Measurements from ENCODE around the gene TNFRSF6B. TPM values are rescaled to one million over a fixed set of nuclear protein-coding genes. Genes with fewer than 3 reads are reported as not detected.

The TNFRSF6B gene
- total RNA-seq, 2 donors from 2014 or later: not detected

DNA sequence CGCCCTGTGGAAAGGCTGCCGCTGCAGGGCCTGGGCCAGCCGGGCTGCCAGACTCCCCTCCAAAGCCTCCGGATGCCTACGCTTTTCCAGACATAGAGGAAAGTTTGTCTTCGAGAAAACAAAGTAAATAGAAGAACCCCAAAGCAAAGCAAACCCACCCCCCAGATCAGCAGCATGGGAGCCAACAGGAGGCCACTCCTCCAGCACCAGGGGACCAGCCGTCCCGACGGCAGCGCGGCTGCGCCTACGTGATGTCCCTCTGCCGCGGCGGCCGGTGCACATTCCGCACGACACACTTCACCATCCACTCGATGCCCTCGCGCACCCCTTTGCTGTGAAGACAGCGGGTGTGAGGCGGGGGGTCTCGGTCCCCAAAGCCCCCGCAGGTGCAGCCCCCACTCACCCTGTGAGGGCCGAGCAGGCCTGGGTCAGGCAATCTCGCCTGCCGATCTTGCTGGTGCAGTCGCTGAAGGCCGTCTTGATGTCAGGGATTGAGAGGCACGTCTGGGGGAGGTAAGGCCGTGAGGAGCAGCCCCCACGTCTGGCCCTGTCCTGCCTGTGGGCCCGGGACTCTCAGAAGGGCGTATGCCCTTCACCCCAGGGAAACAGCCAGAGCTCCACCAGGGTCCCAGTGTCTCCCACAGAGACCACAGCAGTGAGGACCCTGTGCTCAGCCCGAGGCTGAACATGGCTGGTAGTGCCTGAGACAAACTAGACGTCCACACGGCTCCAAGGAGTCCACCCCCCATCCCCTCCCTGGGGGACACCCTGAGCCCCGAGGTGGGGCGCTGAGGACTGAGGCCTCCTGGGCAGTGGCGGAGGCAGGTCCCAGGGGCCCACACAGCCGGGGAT, 4.0 kb downstream of the TNFRSF6B start:
- Mint-ChIP-seq H3K4me3 (no peak overlapping the region), H3K36me3 (ENCODE audit: low read depth) (no peaks in the 10 kb centered on the region), H3K27ac (no peak overlapping the region), H3K27me3 (no peaks in the 10 kb centered on the region), H3K4me1 (peaks cover 16% of the 10 kb centered on the region)
- ATAC-seq (no peak), DNase-seq (no peak)
- no peaks in the 10 kb centered on the region for H3K9me3 ChIP-seq (ENCODE audit: control insufficient read depth, low read length, poor library complexity, severe bottlenecking)

DNA sequence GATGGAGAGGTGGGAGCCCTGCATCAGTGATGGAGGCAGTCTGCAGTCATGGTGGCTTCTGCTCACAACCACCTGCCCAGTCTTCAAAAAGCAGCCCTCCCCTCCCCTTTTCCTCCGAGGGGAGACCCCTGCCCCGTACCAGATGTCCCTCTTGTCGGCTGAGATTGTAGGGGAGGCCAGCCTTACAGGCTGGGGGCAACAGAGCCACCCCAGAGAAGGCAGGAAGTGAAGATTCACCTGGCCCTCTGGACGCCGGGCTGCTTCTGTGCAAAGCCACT, 4.5 kb downstream of the TNFRSF6B start:
- DNase-seq: no peak
- Mint-ChIP-seq H3K4me3 (no peak overlapping the region), H3K36me3 (ENCODE audit: low read depth) (no peaks in the 10 kb centered on the region), H3K4me1 (peaks cover 18% of the 10 kb centered on the region), H3K27me3 (no peaks in the 10 kb centered on the region), H3K27ac (no peak overlapping the region)
- no peaks in the 10 kb centered on the region for H3K9me3 ChIP-seq (ENCODE audit: control insufficient read depth, low read length, poor library complexity, severe bottlenecking)
- no peak for ATAC-seq

DNA sequence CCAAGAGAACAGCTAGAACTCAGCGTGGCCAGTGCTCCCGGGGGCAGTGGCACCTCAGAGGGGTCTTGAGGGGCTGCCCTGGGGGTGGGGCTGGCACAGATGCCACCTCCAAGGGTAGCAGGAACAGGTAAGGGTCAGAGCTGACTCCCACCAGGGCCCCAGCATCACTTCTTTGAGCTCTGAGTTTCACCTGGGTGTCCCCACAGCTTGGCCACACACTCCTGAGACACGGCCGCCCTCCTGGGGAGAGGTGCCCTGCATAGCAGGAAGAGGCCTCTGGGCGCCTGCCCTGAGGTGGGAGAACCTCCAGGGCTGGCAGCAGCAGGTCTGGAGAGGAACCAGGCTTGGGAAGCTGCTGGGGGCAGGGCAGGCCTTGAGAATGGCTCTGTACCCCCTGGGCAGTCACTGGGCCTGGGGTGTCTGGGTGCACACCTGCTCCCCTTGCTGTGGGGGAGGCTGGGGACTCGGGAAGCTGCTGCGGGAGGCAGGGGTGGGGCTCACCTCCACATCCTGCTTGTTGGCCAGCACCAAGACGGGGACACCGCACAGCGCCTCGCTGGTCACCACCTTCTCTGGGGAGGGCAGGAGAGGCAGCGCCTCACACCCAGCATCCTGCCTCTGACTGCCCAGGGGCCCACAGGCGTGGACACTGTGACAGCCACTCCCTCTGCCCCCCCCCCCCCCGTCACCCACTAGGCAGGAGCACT, 5.0 kb downstream of the TNFRSF6B start:
- peaks cover 16% of the 10 kb centered on the region for H3K4me1 Mint-ChIP-seq
- H3K36me3 Mint-ChIP-seq (ENCODE audit: low read depth): no peaks in the 10 kb centered on the region
- H3K27me3 Mint-ChIP-seq: no peaks in the 10 kb centered on the region
- no peak overlapping the region for H3K27ac Mint-ChIP-seq
- H3K9me3 ChIP-seq (ENCODE audit: control insufficient read depth, low read length, poor library complexity, severe bottlenecking): no peaks in the 10 kb centered on the region
- no peak overlapping the region for H3K4me3 Mint-ChIP-seq
- ATAC-seq (no peak), DNase-seq (no peak)

DNA sequence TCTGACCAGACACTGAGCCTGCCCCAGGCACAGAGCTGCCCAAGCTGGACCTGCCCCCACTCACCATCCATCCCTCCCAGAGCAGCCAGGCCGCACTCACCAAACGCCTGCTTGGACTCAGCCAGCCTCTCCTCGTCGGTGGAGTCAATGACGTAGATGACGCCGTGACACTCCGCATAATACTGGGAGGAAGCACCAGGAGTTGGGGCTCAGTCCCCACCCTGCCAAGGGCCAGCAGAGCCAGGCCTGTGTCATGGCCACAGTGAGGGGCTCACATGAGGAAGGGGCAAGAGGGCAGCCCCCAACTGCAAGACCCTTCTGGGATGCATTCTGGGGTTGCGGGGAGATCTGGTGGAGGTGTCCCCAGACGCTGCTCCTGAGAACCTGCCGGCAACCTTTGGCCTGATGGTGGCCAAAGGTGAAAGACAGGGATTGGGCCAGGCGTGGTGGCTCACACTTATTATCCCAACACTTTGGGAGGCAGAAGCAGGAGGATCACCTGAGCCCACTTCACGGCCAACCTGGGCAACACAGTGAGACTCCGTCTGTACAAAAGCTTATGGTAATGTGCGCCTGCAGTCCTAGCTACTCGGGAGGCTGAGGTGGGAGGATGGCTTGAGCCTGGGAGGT, 5.7 kb downstream of the TNFRSF6B start:
- Mint-ChIP-seq H3K27ac (peak overlapping the region; percentile 37), H3K27me3 (no peaks in the 10 kb centered on the region), H3K36me3 (ENCODE audit: low read depth) (no peaks in the 10 kb centered on the region), H3K4me3 (no peak overlapping the region), H3K4me1 (peaks cover 21% of the 10 kb centered on the region)
- ATAC-seq: no peak
- no peaks in the 10 kb centered on the region for H3K9me3 ChIP-seq (ENCODE audit: control insufficient read depth, low read length, poor library complexity, severe bottlenecking)
- no peak for DNase-seq

DNA sequence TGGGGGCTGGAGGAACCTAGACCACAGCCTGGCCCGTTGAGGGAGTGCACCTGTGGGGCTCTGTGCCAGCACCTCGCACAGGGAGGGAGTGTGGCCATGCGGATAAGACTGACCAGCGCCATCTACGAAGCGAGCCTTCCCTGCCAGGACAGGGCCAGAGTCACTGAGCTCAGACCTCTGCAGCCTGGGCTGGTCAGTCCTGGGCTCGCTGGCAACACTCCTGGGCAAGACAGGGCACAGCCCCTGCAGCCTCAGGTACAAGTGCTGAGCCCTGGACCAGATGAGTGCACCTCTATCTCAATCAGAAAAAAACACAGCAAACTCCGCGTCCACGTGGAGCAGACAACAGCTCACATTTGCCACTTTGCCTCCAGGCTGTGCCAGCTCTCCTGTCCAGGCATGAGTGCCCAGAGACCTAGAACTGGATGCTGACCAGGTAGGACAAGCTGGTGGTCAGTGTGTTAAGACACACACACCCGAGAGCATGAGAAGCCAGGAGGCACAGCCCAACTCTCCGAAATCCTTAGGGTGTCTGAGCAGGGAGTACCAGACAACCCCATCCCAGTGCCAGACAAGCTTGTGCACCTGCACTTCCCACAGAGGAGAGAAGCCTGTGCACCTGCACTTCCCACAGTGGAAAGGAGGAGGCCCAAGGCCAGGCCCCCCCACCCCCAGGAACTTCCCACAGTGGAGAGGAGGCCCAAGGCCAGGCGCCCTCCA, 6.5 kb downstream of the TNFRSF6B start:
- Mint-ChIP-seq H3K27ac (peak overlapping the region; percentile 37), H3K4me1 (peaks cover 19% of the 10 kb centered on the region), H3K36me3 (ENCODE audit: low read depth) (no peaks in the 10 kb centered on the region), H3K4me3 (no peak overlapping the region), H3K27me3 (no peaks in the 10 kb centered on the region)
- ATAC-seq (no peak), DNase-seq (no peak)
- no peaks in the 10 kb centered on the region for H3K9me3 ChIP-seq (ENCODE audit: control insufficient read depth, low read length, poor library complexity, severe bottlenecking)

DNA sequence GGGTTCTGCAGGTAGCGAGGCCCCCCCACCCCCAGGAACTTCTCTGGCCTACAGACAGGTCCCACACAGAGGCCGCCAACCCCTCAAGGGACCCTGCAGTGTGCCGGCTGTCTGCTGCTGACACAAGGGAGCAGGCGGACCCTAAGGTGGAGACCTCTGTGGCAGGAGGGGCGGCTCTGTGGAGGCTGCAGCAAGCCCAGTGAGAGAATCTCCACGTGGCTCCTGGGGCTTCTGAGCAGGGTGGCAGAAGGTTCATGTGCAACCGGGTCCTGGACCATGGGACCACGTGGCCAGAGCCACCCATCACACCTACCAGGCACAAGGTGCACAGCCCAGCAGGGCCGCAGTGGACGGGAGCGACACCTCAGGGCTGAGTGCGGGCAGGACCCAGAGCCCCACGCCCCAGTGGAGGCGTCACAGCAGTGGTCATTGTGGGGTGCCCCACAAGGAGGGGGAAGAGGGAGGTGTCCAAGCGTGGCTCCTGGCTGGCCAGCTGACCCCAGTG, 7.1 kb downstream of the TNFRSF6B start:
- peaks cover 20% of the 10 kb centered on the region for H3K4me1 Mint-ChIP-seq
- H3K27ac Mint-ChIP-seq: peak overlapping the region; percentile 45
- no peak overlapping the region for H3K4me3 Mint-ChIP-seq
- ATAC-seq: no peak
- H3K9me3 ChIP-seq (ENCODE audit: control insufficient read depth, low read length, poor library complexity, severe bottlenecking): no peaks in the 10 kb centered on the region
- H3K27me3 Mint-ChIP-seq: no peaks in the 10 kb centered on the region
- no peak for DNase-seq
- no peaks in the 10 kb centered on the region for H3K36me3 Mint-ChIP-seq (ENCODE audit: low read depth)

DNA sequence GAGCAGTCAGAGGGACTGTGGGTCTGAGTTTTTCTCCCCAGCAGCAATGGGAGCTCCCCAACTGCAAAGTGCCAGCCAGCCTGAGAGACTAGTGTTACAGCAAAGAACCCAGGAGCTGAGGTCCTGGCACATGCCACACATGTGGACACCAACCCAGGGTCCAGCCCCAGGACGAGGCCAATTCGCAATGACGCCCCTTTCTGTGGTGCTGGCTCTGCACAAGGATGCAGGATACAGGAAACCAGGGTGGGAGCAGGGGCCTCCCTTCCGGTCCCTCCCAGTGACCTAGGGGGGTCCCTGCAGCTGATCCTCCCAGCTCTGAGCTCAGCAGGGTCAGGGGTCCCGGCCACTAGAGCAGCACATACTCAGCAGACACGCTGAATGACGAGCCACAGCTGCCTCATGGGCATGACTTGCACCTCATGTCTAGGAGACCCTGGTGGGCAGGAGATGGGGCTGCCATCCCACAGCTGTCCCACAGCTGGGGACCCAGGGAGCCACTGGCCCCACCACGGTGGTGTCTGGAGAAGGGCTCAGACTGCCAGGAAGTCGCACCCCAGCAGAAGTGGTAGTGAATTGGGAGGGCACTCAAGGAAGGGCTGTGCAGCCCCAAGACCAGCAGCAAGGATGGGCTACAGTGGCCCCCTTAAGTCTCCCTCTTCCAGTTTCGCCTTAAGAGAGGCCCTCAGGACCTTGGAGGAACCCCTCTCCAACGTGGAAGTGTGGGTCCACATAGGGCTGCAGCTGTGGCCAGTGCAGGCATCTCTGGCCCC, 7.7 kb downstream of the TNFRSF6B start:
- no peaks in the 10 kb centered on the region for H3K9me3 ChIP-seq (ENCODE audit: control insufficient read depth, low read length, poor library complexity, severe bottlenecking)
- peaks cover 23% of the 10 kb centered on the region for H3K4me1 Mint-ChIP-seq
- H3K4me3 Mint-ChIP-seq: peak overlapping the region; percentile 61
- DNase-seq: peak in 1 of 3 donors; percentile 5
- no peaks in the 10 kb centered on the region for H3K27me3 Mint-ChIP-seq
- peaks cover 2% of the 10 kb centered on the region for H3K36me3 Mint-ChIP-seq (ENCODE audit: low read depth)
- H3K27ac Mint-ChIP-seq: peak overlapping the region; percentile 45
- ATAC-seq: no peak

DNA sequence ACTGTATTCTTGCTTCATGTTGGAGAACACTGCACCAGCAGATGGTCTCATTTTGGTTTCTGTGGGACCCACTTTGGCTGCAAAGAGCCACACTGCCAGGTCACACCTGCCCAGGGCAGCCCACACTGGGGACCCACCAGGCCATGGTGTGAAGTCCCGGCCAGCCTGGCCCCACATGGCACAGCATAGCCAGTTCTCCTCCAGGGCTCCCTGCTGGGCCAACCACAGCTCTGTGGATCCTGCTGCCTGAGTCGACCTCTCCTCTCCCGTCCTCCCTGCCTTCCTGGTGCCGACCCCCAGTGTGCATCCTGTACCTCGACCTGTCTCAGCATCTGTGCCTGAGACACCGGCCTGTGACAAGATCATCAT, 8.3 kb downstream of the TNFRSF6B start:
- H3K27me3 Mint-ChIP-seq: no peaks in the 10 kb centered on the region
- peaks cover 2% of the 10 kb centered on the region for H3K36me3 Mint-ChIP-seq (ENCODE audit: low read depth)
- H3K4me3 Mint-ChIP-seq: no peak overlapping the region
- ATAC-seq (no peak), DNase-seq (no peak)
- peaks cover 22% of the 10 kb centered on the region for H3K4me1 Mint-ChIP-seq
- peak overlapping the region; percentile 45 for H3K27ac Mint-ChIP-seq
- no peaks in the 10 kb centered on the region for H3K9me3 ChIP-seq (ENCODE audit: control insufficient read depth, low read length, poor library complexity, severe bottlenecking)

DNA sequence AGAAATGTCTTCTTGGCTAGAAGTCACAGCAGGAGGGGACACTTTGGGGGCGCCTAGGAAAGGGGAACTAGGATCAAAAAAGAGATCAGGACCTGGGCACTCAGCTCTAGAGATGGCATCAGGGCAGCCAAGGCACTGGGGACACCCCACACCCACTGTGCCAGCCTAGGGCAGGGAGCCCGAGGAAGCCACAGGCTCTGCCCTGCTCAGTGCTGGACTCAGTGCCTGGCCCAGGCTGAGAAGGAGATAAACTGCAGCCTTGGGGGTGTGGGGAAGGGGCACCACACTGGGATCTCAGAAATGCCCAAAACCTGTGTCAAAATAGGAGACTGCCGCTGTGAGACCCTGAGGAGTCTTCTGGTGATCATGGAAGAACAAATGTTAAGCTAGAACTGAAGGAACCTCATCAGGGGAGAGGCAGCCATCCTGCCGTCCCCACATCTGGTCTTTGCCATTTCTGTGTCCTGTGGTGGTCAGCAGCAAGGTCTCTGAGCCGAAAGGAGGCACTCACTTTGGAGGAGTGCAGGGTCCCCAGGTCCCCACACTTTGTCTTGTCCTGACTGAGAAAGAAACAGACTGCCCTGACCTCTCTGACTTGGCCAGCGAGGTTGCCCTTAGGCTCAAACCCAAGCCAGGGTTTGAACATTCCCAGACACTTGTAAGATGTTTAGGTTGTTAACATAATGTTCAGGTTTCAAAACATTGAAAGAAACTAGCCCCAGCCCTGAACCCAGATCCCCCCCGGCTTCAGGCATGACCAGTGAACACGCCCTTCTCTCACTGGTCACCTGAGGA, 9.0 kb downstream of the TNFRSF6B start:
- no peaks in the 10 kb centered on the region for H3K9me3 ChIP-seq (ENCODE audit: control insufficient read depth, low read length, poor library complexity, severe bottlenecking)
- DNase-seq (no peak), ATAC-seq (no peak)
- Mint-ChIP-seq H3K4me1 (peaks cover 21% of the 10 kb centered on the region), H3K27ac (peak overlapping the region; percentile 88), H3K36me3 (ENCODE audit: low read depth) (peaks cover 2% of the 10 kb centered on the region), H3K27me3 (no peaks in the 10 kb centered on the region), H3K4me3 (no peak overlapping the region)

DNA sequence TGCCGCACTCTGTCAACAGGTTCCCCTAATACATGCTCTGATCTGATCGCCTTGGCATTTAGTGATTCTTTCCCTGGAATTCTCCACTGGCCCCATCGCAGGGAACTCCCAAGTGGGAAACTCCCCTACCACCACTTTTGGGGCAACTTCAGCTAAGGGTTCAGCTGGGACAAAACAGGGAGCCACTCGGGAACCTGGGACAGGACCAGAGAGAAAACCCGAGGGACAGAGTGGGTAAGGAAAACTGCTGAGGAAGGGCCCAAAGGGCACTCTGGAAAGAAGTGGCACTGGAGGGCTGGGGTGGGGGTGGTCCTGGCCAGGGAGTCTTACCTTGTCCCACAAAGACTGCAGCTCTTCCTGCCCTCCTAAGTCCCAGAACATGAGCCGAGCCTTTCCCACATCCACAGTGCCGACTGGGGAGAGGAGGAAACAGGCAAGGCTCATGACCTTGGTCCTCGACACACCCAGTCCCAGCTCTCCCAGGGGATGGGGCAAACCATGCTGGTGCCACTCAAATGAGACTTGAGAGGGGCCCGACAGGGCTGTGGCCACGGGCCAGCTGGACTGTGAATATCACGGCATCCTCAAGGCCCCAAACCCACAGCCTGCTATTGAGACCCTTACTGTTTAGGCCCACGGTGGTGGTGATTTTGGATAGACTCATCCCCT, 9.7 kb downstream of the TNFRSF6B start:
- peaks cover 2% of the 10 kb centered on the region for H3K36me3 Mint-ChIP-seq (ENCODE audit: low read depth)
- H3K9me3 ChIP-seq (ENCODE audit: control insufficient read depth, low read length, poor library complexity, severe bottlenecking): no peaks in the 10 kb centered on the region
- H3K4me1 Mint-ChIP-seq: peaks cover 29% of the 10 kb centered on the region
- no peak for DNase-seq
- peak overlapping the region; percentile 88 for H3K27ac Mint-ChIP-seq
- H3K4me3 Mint-ChIP-seq: peak overlapping the region; percentile 89
- no peaks in the 10 kb centered on the region for H3K27me3 Mint-ChIP-seq
- no peak for ATAC-seq

DNA sequence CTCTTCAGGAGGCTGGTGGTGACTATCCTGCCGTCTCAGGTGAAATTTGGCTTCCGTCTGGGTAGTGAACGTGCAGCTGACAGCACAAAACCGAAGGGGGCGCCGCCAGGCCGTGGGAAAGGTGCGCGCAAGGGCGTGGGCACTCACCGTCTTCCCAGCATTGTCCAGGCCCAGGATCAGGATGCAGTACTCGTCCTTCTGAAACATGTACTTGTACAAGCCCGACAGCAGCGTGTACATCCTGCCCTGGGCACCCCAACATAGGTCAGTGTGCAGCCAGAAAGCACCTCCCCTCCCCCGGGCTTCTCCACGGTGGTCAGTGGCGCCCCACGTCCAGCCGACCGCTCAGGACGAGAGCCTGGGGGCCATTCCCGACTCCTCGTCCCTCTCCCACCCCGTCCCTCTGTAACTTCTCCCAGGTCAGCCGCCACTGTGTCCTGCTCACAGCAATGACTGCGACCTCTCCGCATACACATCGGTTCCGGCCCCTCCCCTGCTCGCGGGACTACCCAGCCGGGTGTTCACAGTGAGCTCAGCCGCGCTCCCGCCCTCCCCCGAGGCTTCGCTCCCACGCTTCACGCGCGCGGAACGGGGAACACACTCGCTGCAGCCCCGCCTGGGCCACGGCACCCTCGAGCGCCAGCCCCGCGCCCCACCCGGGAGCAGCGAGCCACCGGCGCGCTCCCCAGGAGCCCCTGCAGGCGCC, 10.6 kb downstream of the TNFRSF6B start:
- H3K27me3 Mint-ChIP-seq: no peaks in the 10 kb centered on the region
- peaks cover 2% of the 10 kb centered on the region for H3K36me3 Mint-ChIP-seq (ENCODE audit: low read depth)
- DNase-seq: peak; percentile 41 to 54 (median 53)

More for the DNA sequence above, 10.6 kb downstream of the TNFRSF6B start:
- Mint-ChIP-seq H3K4me1 (peaks cover 29% of the 10 kb centered on the region), H3K27ac (peak overlapping the region; percentile 88), H3K4me3 (peak overlapping the region; percentile 89)
- no peaks in the 10 kb centered on the region for H3K9me3 ChIP-seq (ENCODE audit: control insufficient read depth, low read length, poor library complexity, severe bottlenecking)
- peak; percentile 70 for ATAC-seq

Data from T-helper 17 cell (primary cell).